ENCODE data around the gene SLC5A6.

DNA sequence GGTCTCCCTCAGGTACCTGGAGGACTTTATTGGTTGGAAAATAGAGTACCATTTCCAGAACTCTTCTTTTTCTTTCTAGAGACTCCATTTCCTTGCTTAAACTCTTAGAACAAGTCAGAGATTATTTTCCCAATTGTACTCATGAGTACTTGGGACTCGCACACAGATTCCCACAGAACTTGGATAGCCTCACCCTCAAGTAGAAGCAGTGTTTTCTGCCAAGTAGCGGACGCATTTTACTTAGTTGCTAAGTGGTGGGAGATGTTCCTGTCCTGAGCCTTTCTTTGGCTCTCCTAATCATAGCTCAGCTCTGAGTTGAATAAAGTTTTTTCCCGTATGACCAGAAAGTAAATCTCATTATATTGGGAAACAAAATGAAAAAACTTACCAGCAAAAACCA is 33.6 kb upstream of the SLC5A6 start:
- TF ChIP-seq, protein P1, sequence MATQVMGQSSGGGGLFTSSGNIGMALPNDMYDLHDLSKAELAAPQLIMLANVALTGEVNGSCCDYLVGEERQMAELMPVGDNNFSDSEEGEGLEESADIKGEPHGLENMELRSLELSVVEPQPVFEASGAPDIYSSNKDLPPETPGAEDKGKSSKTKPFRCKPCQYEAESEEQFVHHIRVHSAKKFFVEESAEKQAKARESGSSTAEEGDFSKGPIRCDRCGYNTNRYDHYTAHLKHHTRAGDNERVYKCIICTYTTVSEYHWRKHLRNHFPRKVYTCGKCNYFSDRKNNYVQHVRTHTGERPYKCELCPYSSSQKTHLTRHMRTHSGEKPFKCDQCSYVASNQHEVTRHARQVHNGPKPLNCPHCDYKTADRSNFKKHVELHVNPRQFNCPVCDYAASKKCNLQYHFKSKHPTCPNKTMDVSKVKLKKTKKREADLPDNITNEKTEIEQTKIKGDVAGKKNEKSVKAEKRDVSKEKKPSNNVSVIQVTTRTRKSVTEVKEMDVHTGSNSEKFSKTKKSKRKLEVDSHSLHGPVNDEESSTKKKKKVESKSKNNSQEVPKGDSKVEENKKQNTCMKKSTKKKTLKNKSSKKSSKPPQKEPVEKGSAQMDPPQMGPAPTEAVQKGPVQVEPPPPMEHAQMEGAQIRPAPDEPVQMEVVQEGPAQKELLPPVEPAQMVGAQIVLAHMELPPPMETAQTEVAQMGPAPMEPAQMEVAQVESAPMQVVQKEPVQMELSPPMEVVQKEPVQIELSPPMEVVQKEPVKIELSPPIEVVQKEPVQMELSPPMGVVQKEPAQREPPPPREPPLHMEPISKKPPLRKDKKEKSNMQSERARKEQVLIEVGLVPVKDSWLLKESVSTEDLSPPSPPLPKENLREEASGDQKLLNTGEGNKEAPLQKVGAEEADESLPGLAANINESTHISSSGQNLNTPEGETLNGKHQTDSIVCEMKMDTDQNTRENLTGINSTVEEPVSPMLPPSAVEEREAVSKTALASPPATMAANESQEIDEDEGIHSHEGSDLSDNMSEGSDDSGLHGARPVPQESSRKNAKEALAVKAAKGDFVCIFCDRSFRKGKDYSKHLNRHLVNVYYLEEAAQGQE (IDR thresholded peaks at IDR 0.05; ENCODE audit: low read depth): no peak
- no peak for TF ChIP-seq TEAD4 (IDR thresholded peaks at IDR 0.05)
- no peak for TF ChIP-seq EP300 (IDR thresholded peaks at IDR 0.05; ENCODE audit: borderline replicate concordance)
- TF ChIP-seq, protein P2, sequence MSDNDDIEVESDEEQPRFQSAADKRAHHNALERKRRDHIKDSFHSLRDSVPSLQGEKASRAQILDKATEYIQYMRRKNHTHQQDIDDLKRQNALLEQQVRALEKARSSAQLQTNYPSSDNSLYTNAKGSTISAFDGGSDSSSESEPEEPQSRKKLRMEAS (IDR thresholded peaks at IDR 0.05): no peak
- TF ChIP-seq CEBPB (IDR thresholded peaks at IDR 0.05): no peak
- TF ChIP-seq TAF1 (IDR thresholded peaks at IDR 0.05; ENCODE audit: low read depth): no peak
- TF ChIP-seq YY1 (IDR thresholded peaks at IDR 0.05; ENCODE audit: low read depth): no peak
- TF ChIP-seq CREB1 (IDR thresholded peaks at IDR 0.05; ENCODE audit: low read depth): no peak
- no peak for TF ChIP-seq TCF12 (IDR thresholded peaks at IDR 0.05; ENCODE audit: low read depth)
- no peak for TF ChIP-seq RAD21 (IDR thresholded peaks at IDR 0.05; ENCODE audit: low read depth)
- no peak for TF ChIP-seq FOXM1 (IDR thresholded peaks at IDR 0.05; ENCODE audit: borderline replicate concordance, low read depth)

Measured in Ishikawa (cell line).